ENCODE measurements around the gene HIP1R. TPM values are rescaled to one million over a fixed set of nuclear protein-coding genes. Genes with fewer than 3 reads are reported as not detected.

The HIP1R gene
- total RNA-seq, 1 experiment from 2014 or later, result 36.7 TPM

- in situ Hi-C loops (cut with HindIII; ENCODE audit: low pct_unique_long_range_greater_than_20kb, low sequenced_read_pairs), result no loop called here
- no peak overlapping the region for H3K27ac ChIP-seq (ENCODE audit: low read length)
- intact Hi-C loops (cut with micrococcal nuclease; ENCODE audit: unreplicated experiment), result no loop called here
- peak overlapping the region; percentile 65 to 71 for H3K4me3 ChIP-seq (ENCODE audit: low read depth in 2 of 2, low read length in 2 of 2)
- peaks cover 18% of the 10 kb centered on the region for H3K4me1 ChIP-seq (ENCODE audit: control insufficient read depth, insufficient read depth, low read length)
- no peaks in the 10 kb centered on the region for H3K9me3 ChIP-seq (ENCODE audit: control insufficient read depth, insufficient read depth, low read depth, low read length)
- peak; percentile 65 for ATAC-seq
- no TSS peak for BruUV-seq (replicated peaks)
- POLR2A ChIA-PET, result interaction anchor here (0.7 kb wide), 1 partner anchor 10 kb away, joined by 6 read pairs; no protein-coding TSS in a partner anchor
- DNase-seq (ENCODE audit: low read depth, low spot score), result no peak
- TF ChIP-seq TCF7L2 (IDR thresholded peaks at IDR 0.05; ENCODE audit: low read depth, low read length) (no peak), SIN3A (IDR thresholded peaks at IDR 0.05; ENCODE audit: borderline replicate concordance, insufficient read depth, low read depth, low read length) (0 out of 2 replicates have a peak, but pooled peaks have one; percentile 60)
- no peaks in the 10 kb centered on the region for H3K27me3 ChIP-seq (ENCODE audit: control insufficient read depth, insufficient read depth, low read length)
- CTCF ChIA-PET, result interaction anchor here (0.7 kb wide), 1 partner anchor 12 kb away, joined by 3 read pairs; no protein-coding TSS in a partner anchor
- no peaks in the 10 kb centered on the region for H3K36me3 ChIP-seq (ENCODE audit: control insufficient read depth, insufficient read depth, low read length)
Observed at GRCh38 chr12:122835750-122836026, 431 bp downstream of the HIP1R start.

DNA sequence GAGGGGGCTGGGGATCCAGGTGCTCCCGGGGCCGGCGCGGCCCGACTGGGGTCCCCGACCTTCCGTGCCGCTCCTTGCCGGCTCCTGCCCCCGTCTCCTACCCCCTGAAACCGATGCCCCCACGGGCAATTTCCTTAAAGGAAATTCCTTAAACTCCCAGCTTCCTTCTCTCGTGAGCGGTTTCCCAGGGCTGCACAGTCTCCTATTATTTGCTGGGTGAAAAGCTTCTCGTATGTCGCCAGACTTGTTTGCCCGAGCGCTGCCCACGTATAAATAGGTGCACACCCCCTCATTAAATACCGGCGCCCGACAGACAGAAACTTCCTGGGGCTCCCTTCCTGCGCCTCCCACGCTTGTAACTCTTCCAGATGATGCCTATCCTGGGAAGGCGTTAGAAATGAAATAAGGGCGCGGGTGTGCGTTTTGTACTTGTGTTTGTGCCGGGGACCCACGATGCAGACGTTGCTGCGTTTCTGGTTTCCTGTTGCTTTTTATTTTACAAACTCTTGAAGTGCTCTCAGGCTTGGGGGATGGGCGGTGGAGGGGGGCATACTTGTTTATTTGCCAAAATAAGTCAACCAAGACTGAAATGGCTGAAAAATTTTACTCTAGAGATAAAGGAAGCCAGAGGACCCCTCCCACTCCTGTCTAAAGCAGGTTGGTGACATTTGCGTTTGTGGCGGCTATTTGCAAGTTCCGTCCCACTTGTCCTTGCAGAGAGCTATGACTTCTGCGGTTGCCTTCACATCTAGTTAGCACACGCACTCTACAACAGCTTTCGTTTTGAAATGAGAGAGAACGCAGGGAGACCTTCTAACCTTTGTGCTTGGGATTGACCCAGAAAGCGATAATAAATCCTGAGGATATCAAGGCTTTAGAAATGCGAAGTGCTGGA, 1.0 kb downstream of the HIP1R start:
- DNase-seq (ENCODE audit: low read depth, low spot score), result no peak
- peak; percentile 54 for ATAC-seq
- CTCF ChIA-PET, result interaction anchor here (0.6 to 0.7 kb wide), 2 partner anchors 9 to 11 kb away, joined by 3 to 4 read pairs; no protein-coding TSS in a partner anchor
- H3K27me3 ChIP-seq (ENCODE audit: control insufficient read depth, insufficient read depth, low read length), result no peaks in the 10 kb centered on the region
- H3K9me3 ChIP-seq (ENCODE audit: control insufficient read depth, insufficient read depth, low read depth, low read length), result no peaks in the 10 kb centered on the region
- intact Hi-C loops (cut with micrococcal nuclease; ENCODE audit: unreplicated experiment), result no loop called here
- POLR2A ChIA-PET, result interaction anchor here (0.7 kb wide), 1 partner anchor 9 kb away, joined by 6 read pairs; no protein-coding TSS in a partner anchor
- TF ChIP-seq TCF7L2 (IDR thresholded peaks at IDR 0.05; ENCODE audit: low read depth, low read length), result no peak
- no peak for TF ChIP-seq SIN3A (IDR thresholded peaks at IDR 0.05; ENCODE audit: borderline replicate concordance, insufficient read depth, low read depth, low read length)
- no peak for TF ChIP-seq POLR2AphosphoS5 (IDR thresholded peaks at IDR 0.05; ENCODE audit: low read depth, low read length)
- TF ChIP-seq, protein P1, sequence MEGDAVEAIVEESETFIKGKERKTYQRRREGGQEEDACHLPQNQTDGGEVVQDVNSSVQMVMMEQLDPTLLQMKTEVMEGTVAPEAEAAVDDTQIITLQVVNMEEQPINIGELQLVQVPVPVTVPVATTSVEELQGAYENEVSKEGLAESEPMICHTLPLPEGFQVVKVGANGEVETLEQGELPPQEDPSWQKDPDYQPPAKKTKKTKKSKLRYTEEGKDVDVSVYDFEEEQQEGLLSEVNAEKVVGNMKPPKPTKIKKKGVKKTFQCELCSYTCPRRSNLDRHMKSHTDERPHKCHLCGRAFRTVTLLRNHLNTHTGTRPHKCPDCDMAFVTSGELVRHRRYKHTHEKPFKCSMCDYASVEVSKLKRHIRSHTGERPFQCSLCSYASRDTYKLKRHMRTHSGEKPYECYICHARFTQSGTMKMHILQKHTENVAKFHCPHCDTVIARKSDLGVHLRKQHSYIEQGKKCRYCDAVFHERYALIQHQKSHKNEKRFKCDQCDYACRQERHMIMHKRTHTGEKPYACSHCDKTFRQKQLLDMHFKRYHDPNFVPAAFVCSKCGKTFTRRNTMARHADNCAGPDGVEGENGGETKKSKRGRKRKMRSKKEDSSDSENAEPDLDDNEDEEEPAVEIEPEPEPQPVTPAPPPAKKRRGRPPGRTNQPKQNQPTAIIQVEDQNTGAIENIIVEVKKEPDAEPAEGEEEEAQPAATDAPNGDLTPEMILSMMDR (IDR thresholded peaks at IDR 0.05), result no peak
- TF ChIP-seq REST (IDR thresholded peaks at IDR 0.05; ENCODE audit: insufficient read depth in 1 of 2, low read depth in 2 of 2, low read length in 1 of 2), result no peak
- H3K27ac ChIP-seq (ENCODE audit: low read length), result peak overlapping the region; percentile 65
- no peaks in the 10 kb centered on the region for H3K36me3 ChIP-seq (ENCODE audit: control insufficient read depth, insufficient read depth, low read length)
- H3K4me1 ChIP-seq (ENCODE audit: control insufficient read depth, insufficient read depth, low read length), result peaks cover 24% of the 10 kb centered on the region
- no TSS peak for BruUV-seq (replicated peaks)
- in situ Hi-C loops (cut with HindIII; ENCODE audit: low pct_unique_long_range_greater_than_20kb, low sequenced_read_pairs), result no loop called here
- peak overlapping the region; percentile 65 to 71 for H3K4me3 ChIP-seq (ENCODE audit: low read depth in 2 of 2, low read length in 2 of 2)
